NCI-H2081 (cell line): Measurements from ENCODE around the gene KCNH6.
A peak's percentile ranks its signal among the peaks of the same experiment; 100 is the strongest.

ENCODE experiments used
- DNase-seq, 2 experiments: peaks; one replicate each; lab custom pipeline; 2025; lab: John Stamatoyannopoulos, UW

Gene KCNH6

GRCh38 chr17:63512896-63513644 is 10.1 kb upstream of the KCNH6 start:
- no peak for DNase-seq

- no peak for DNase-seq
Observed at GRCh38 chr17:63514477-63514876, 8.7 kb upstream of the KCNH6 start.

- no peak for DNase-seq
Observed at GRCh38 chr17:63514974-63515373, 8.2 kb upstream of the KCNH6 start.

GRCh38 chr17:63515426-63515825 is 7.7 kb upstream of the KCNH6 start:
- DNase-seq, result no peak

- no peak for DNase-seq
Observed at GRCh38 chr17:63516910-63517824, 6.0 kb upstream of the KCNH6 start.

GRCh38 chr17:63517825-63518534 is 5.2 kb upstream of the KCNH6 start:
- no peak for DNase-seq

GRCh38 chr17:63519116-63519881 is 3.9 kb upstream of the KCNH6 start:
- no peak for DNase-seq

GRCh38 chr17:63519972-63520882 is 2.9 kb upstream of the KCNH6 start:
- DNase-seq, result peak; percentile 87 to 93

GRCh38 chr17:63524051-63524450 is 893 bp downstream of the KCNH6 start:
- no peak for DNase-seq

- no peak for DNase-seq
Observed at GRCh38 chr17:63525190-63525946, 2.2 kb downstream of the KCNH6 start.

GRCh38 chr17:63526861-63527260 is 3.7 kb downstream of the KCNH6 start:
- DNase-seq, result no peak

- DNase-seq, result no peak
Observed at GRCh38 chr17:63528183-63528582, 5.0 kb downstream of the KCNH6 start.

GRCh38 chr17:63529711-63530556 is 6.8 kb downstream of the KCNH6 start:
- DNase-seq, result no peak

- no peak for DNase-seq
Observed at GRCh38 chr17:63530557-63531021, 7.4 kb downstream of the KCNH6 start.

- no peak for DNase-seq
Observed at GRCh38 chr17:63531022-63531965, 8.1 kb downstream of the KCNH6 start.

- no peak for DNase-seq
Observed at GRCh38 chr17:63533433-63534077, 10.4 kb downstream of the KCNH6 start.

GRCh38 chr17:63534078-63534570 is 11.0 kb downstream of the KCNH6 start:
- no peak for DNase-seq
